HG03565 (cell line): Measurements from ENCODE around the gene GLG1.
"Not testable (repeated sequence)": the region's sequence is repeated elsewhere in the genome, so short reads cannot be mapped to it uniquely, and the experiment has no call there.

Experiments used
- ATAC-seq: cut with Tn5 transposase; IDR thresholded peaks from one replicate; pipeline ENCODE4 v1.9.1; 2021; ENCODE audit warnings: mild to moderate bottlenecking, moderate library complexity; ENCODE audit not compliant: unreplicated experiment

GLG1 gene

DNA sequence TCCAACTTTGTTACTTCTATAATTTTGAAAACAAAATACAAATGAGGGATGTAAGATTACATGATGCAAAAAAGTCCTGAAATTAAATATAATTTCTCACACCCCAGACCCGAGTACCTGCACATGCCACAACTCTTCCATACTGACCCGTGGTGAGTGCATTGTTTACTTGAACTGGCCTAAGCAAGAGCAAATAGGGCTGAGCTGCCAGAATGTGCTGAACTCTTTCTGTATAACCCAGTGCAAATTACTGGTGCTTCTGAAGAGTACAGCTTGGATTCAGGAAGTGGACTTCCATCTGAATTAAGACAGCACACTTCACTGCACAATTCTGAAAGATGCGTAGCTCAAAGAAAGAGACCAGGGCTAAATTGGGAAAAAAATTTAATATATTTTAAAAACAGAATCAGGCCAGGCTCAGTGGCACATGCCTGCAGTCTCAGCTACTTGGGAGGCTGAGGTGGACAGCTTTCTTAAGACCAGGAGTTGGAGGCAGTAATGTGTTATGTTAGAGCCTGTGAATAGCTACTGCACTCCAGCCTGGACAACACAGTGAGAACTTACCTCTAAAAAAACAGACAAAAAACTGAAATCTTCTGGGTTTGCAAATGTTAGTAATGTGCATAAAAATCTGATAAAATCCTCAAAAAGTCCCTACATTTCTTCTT, 63.9 kb downstream of the GLG1 start:
- not testable (repeated sequence) for ATAC-seq

DNA sequence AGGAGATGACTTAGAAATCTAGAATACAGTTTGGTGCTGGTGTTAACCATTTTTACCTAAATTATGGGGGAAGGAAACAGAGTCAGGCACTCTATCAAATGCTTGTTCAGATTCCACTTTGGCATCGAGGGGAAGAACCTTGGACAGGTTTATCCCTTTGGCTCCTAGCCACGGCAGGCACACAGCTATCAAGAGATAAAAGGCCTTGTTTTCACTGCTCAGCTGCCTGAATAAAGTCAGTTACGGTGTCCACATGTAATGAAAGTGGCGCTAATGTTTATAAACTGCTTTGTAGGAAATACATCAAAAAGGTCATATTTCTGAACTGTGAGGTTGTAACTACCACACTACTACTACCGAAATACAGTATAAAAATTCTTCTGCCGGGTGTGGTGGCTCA, 66.3 kb downstream of the GLG1 start:
- ATAC-seq: not testable (repeated sequence)

DNA sequence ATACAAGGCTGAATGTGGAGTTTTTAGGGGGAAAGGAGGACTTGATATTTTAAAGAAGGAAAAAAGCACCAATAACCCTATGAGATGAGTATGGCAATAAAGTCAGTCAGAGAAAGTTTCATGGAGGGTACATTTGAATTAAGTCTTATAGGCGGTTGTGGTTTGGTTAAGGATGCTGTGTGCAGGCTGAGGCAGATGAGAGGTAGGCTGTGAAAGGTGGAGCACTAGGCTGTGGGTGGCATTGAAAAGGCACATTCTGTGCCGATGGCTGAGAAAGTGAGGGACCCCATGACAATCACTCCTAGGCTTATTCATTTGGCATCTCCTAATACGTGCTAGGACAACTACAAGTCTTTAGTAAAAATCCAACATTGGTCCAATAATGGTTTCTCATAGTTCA, 68.1 kb downstream of the GLG1 start:
- ATAC-seq: not testable (repeated sequence)

GRCh38 chr16:74537746-74538145, 69.2 kb downstream of the GLG1 start:
- not testable (repeated sequence) for ATAC-seq

DNA sequence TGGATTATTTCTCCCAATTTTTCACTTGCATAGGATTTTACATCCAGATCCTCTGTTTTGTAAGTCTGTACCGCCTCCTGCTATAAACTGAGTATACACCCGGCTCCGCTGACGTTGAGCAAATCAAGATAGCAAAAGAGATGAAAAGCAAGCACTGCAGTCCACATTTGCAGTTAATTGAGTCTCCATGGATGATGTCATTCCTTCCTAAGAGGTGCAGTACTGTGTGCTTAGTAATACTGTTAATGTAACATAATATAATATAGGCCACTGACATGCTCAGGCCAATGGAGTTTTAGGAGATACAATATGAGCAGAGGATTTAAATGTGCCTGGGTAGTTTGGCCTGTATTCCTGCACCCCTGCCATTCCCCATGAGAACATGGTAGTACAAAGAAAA, 72.3 kb downstream of the GLG1 start:
- not testable (repeated sequence) for ATAC-seq

- no peak for ATAC-seq
Observed at GRCh38 chr16:74524926-74525325, 82.0 kb downstream of the GLG1 start.

DNA sequence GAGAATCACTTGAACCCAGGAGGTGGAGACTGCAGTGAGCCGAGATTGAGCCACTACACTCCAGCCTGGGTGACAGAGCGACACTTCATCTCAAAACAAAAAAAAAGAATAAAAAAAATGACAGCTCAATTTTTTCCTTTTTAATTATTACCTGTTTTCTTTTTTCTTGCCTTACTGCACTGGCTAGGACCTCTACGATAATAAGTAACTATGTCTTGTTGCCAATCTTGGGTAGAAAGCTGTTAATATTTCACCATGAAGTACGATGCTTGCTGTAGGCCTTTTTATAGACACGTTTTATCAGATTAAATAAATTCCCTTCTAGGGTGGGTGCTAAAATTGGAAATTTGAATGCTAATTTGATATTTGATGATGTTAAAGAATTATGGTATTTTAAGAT, 82.8 kb downstream of the GLG1 start:
- ATAC-seq: no peak

- not testable (repeated sequence) for ATAC-seq
Observed at GRCh38 chr16:74523706-74524105, 83.2 kb downstream of the GLG1 start.

DNA sequence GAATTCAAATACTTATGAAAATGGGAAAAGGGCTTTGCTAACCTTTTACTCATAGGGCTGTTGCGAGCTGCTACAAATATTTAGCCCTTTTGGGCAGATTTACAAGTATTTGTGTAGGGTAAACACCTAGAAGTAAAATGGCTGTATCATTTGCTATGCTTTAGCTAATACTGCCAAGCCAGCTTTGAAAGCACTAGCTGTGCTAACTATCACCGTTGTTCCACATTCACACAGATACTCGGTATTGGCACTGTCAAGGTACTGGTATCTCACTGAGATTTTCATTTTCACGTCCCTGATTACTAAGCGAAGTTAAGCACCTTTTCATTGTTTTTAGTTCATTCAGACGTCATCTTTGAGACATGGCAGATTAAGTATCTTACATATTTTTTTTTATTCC, 84.8 kb downstream of the GLG1 start:
- no peak for ATAC-seq

DNA sequence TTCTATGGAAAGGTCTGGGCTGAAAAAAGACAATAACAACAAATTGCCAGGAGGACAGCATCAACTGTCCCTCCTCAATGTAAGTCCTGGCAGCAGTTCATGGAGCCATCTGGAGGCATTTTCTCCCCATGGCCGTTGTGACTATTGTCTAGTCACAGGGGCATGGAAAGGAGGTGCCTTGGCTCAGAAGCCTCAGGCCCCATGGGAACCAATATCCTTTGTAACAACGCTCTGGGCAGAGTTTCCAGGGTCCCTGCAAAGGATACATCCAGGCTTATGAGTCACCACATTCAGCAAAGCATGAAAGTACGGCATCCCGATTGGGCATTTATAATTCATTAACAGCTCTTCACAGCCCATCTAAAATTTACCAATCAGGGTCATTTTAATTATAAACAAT, 85.2 kb downstream of the GLG1 start:
- no peak for ATAC-seq

GRCh38 chr16:74518934-74519333, 88.0 kb downstream of the GLG1 start:
- ATAC-seq: not testable (repeated sequence)

DNA sequence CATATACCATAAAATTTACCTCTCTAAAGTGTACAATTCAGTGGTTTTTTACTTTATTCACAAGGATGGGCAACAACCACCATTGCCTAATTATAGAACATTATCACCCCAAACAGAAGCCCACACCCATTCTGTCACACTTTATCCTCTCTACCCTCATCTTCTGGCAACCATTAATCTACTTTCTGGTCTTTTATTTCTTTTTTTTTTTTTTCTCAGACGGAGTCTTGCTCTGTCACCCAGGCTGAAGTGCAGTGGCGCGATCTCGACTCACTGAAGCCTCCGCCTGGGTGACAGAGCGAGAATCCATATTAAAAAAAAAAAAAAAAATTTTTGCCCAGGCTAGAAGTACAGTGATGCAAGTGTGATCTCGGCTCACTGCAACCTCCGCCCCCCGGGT, 95.0 kb downstream of the GLG1 start:
- no peak for ATAC-seq

- ATAC-seq: no peak
Observed at GRCh38 chr16:74505011-74505410, 101.9 kb downstream of the GLG1 start.

DNA sequence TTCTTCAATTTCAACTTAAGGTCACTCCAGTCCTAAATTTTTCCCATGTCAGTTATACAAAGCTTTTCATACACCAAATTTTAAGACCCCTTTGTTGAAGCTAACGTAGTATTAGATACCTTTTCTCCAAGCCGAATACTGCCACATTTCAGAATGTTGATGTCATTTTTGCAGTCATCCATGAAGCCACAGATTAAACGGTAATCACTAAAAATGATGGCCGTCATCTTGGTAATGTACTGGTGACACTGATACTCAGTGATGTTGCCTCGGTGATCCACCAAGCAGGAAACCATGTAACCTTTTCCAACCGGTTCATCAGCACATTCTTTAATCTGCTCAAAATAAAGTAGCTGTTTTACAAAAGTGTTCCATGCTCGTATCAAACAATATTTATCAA, 103.5 kb downstream of the GLG1 start:
- ATAC-seq: no peak

GRCh38 chr16:74501484-74502478, 105.1 kb downstream of the GLG1 start:
- ATAC-seq: no peak

GRCh38 chr16:74500907-74501306, 106.0 kb downstream of the GLG1 start:
- no peak for ATAC-seq

DNA sequence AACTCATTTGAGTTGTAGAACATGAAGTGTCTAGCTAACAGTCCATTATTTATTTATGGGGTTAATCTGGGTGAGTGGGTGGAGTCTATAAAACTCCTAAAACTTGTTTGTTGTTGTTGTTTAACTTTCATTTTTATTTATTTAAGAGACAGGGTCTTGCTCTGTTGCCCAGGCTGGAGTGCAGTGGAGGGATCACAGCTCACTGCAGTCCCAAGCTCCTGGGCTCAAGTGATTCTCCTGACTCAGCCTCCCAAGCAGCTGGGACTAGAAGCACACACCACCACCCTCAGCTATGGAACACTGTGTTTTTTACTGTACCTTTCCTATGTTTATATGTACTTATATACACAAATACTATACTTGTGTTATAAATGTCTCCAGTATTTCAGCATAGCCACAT, 107.8 kb downstream of the GLG1 start:
- ATAC-seq: no peak

DNA sequence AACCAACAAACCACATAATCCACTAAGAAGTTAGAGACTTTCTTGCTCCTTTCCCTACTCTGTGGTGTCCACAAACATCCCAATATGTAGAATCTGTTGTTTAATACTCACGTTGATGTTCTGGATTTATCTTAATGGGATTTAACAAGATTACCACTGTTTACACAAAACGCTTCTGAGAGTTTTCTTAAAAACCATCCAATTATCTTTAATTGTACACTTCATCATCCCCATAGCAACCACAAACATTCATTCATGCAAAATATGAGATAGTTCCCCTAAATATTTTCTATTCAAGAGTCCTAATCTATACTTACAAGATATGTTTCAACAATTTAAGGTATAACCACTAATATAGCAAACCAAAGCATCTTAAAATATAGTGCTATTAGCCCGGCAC, 109.2 kb downstream of the GLG1 start:
- ATAC-seq: no peak

GRCh38 chr16:74496054-74496453, 110.9 kb downstream of the GLG1 start:
- no peak for ATAC-seq

DNA sequence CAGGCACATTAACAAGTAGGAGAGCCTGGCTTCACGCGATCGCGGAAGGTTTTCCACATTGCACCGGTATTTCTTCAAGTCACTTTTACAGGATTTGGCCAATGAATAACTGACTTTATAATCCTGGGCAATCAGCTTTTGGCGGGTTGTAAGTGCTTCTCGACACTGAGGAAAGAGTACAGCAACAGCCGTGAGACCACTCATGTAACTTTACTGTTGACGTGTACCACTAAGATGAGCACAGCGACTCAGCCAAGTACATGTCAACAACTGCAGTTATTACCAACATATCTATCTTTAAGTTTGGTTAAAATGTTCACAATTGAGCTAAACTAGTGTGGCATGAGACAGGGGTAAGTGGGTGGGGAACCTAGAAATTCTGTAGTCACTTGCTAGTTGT, 113.9 kb downstream of the GLG1 start:
- no peak for ATAC-seq

DNA sequence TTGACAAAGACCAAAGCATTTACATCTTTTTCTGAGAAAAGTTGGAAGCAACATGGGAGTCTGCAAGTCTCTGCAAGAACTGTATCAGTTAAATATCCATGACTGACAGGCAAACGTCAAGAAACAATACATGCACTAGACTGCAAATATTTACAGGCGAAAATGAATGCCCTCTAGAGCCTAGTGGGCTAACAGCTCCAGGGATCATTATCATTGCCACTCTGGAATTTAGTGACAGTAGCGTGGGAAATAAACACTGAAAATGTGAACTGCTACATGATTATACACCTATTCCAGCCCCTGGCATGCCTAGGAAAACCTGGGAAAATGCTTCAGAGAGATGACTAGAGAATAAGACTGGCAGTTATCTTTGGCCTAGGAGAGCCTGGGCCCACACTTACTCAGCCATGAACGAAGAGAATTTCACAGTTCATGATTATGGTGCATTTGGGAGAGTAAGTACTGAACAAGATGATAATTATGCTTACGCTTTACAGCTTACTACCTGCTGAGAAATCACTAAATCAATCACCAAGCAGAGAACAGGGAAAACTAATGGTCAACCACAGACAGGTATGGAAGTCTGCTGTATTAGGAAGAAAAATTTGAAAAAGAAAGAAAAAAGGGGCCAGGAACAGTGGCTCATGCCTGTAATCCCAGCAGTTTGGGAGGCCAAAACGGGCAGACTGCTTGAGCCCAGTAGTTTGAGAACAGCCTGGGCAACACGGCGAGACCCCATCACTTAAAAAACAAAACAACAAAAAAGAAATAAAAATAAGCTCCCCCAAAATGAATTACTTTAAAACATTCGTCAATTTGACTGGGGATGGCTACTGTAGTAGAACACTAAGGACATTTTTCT, 119.0 kb downstream of the GLG1 start:
- no peak for ATAC-seq
